GM12878 (cell line): ENCODE data around the gene PLEKHG1. TPM values are rescaled to one million over a fixed set of nuclear protein-coding genes. Genes with fewer than 3 reads are reported as not detected.

ENCODE experiments used
- ATAC-seq: fragments of 200-7000 bp; cut with Tn5 transposase; 3 replicates; pipeline ENCODE4 v1.9.1; 2020; ENCODE audit warnings: mild to moderate bottlenecking, moderate library complexity
- BruUV-seq: library from RNA; stranded (reverse); fragments of 400-500 nt; replicated peaks from 2 replicates; lab custom pipeline; 2021; lab: Mats Ljungman, UMichigan
- CTCF ChIA-PET: fragments of 300-600 bp; sonication (Branson Sonifier 250); formaldehyde crosslinking; extraction: SDS; loops from one replicate; lab custom pipeline; 2021; ENCODE audit warnings: inconsistent platforms; lab: Yijun Ruan, JAX
- POLR2A ChIA-PET: fragments of 350-600 bp; formaldehyde crosslinking; extraction: SDS; loops from one replicate; lab custom pipeline; 2021; ENCODE audit warnings: inconsistent platforms; lab: Charles Lee
- RAD21 ChIA-PET: fragments of 300-600 bp; sonication (Branson Sonifier 250); formaldehyde crosslinking; loops from one replicate; lab custom pipeline; 2023; ENCODE audit warnings: antibody characterized with exemption; ENCODE audit not compliant: unreplicated experiment; lab: Charles Lee
- SMC1A ChIA-PET: fragments of 300-600 bp; sonication (Branson Sonifier 250); formaldehyde crosslinking; loops from one replicate; lab custom pipeline; 2023; ENCODE audit not compliant: unreplicated experiment, uncharacterized antibody; lab: Charles Lee
- DNase-seq: peaks from one replicate; pipeline ENCODE4 v3.0.0-alpha.2; 2011; ENCODE audit warnings: low read depth, low spot score
- FAIRE-seq: peaks from 3 replicates; lab custom pipeline; 2011; peaks lifted over from hg19 to GRCh38; lab: Jason Lieb, UNC
- H2AFZ ChIP-seq: 2 replicates; pipeline ENCODE4 v1.6.0; 2011; ENCODE audit warnings: low read depth, low read length, control low read depth; ENCODE audit not compliant: control insufficient read depth
- H3K27ac ChIP-seq: 2 replicates; pipeline ENCODE4 v1.5.1; 2011; ENCODE audit warnings: control low read depth; ENCODE audit not compliant: control insufficient read depth, insufficient read depth
- H3K27me3 ChIP-seq, 2 experiments: replicated peaks in 1 of 2; 2 replicates each; pipeline versions ENCODE4 v1.6.0 to v1.6.1; 2011; ENCODE audit warnings: low read length in 1 of 2; ENCODE audit not compliant: control insufficient read depth in 2 of 2, insufficient read depth in 2 of 2
- H3K36me3 ChIP-seq, 2 experiments: 2 replicates each; pipeline ENCODE4 v1.5.1; 2011; ENCODE audit warnings: low read length in 1 of 2; ENCODE audit not compliant: control insufficient read depth in 2 of 2, insufficient read depth in 2 of 2
- H3K4me1 ChIP-seq: 2 replicates; pipeline ENCODE4 v1.6.1; 2011; ENCODE audit warnings: mild to moderate bottlenecking, low read length, moderate library complexity, mixed read lengths; ENCODE audit not compliant: control insufficient read depth, insufficient read depth
- H3K4me2 ChIP-seq: 2 replicates; pipeline ENCODE4 v1.6.0; 2011; ENCODE audit warnings: control low read depth; ENCODE audit not compliant: control insufficient read depth, insufficient read depth
- H3K4me3 ChIP-seq: fragments of 200-600 bp; sonication (generic); 2 replicates; pipeline ENCODE4 v1.5.1; 2016
- H3K79me2 ChIP-seq: 2 replicates; pipeline ENCODE4 v1.6.0; 2011; ENCODE audit warnings: low read length; ENCODE audit not compliant: control insufficient read depth, insufficient read depth
- H3K9ac ChIP-seq: 2 replicates; pipeline ENCODE4 v1.8.0; 2011; ENCODE audit warnings: low read length, control low read depth, mixed read lengths; ENCODE audit not compliant: control insufficient read depth, insufficient read depth
- H3K9me3 ChIP-seq: replicated peaks from 3 replicates; pipeline ENCODE4 v1.5.1; 2011; ENCODE audit warnings: mild to moderate bottlenecking, low read length; ENCODE audit not compliant: control insufficient read depth, insufficient read depth
- H4K20me1 ChIP-seq: 2 replicates; pipeline ENCODE4 v1.6.0; 2011; ENCODE audit not compliant: control insufficient read depth, insufficient read depth
- BMI1 ChIP-seq: fragments of 450-650 bp; IDR thresholded peaks from 2 replicates; pipeline ENCODE4 v1.6.1; 2016; ENCODE audit warnings: mild to moderate bottlenecking, moderate library complexity, borderline replicate concordance
- CBFB ChIP-seq: IDR thresholded peaks from 2 replicates; pipeline ENCODE4 v1.6.1; 2016; ENCODE audit warnings: antibody characterized with exemption, low read depth
- CBX5 ChIP-seq: sonication (generic); IDR thresholded peaks from 2 replicates; pipeline ENCODE4 v1.6.1; 2016; ENCODE audit warnings: low read depth, moderate library complexity, mild to moderate bottlenecking, inconsistent platforms
- CEBPB ChIP-seq, 2 experiments: fragments of 150-350 bp in 1 of 2; IDR thresholded peaks; 2 replicates each; pipeline ENCODE4 v1.6.1; 2012 to 2014; ENCODE audit warnings: low read depth in 2 of 2, low read length in 2 of 2, borderline replicate concordance in 1 of 2, inconsistent platforms in 1 of 2
- DPF2 ChIP-seq: fragments of 450-650 bp; IDR thresholded peaks from 2 replicates; pipeline ENCODE4 v1.6.1; 2017; ENCODE audit warnings: mild to moderate bottlenecking
- ESRRA ChIP-seq: IDR thresholded peaks from 2 replicates; pipeline ENCODE4 v1.6.1; 2012; ENCODE audit warnings: mild to moderate bottlenecking, low read length, improper control_type of control experiment
- EZH2 ChIP-seq: IDR thresholded peaks from 2 replicates; pipeline ENCODE4 v1.6.1; 2012; ENCODE audit warnings: low read depth, mild to moderate bottlenecking, control low read depth, inconsistent platforms, low read length, borderline replicate concordance; ENCODE audit not compliant: control insufficient read depth
- FOS ChIP-seq: IDR thresholded peaks from 3 replicates; pipeline ENCODE4 v1.6.1; 2011; ENCODE audit warnings: borderline replicate concordance; ENCODE audit not compliant: insufficient read length; ENCODE audit errors: extremely low read depth
- IKZF1 ChIP-seq: fragments of 450-650 bp; conservative IDR thresholded peaks from 2 replicates; pipeline ENCODE4 v1.6.1; 2017; ENCODE audit warnings: antibody characterized with exemption, mild to moderate bottlenecking
- PAX8 ChIP-seq: fragments of 450-650 bp; IDR thresholded peaks from 2 replicates; pipeline ENCODE4 v1.6.1; 2017; ENCODE audit warnings: mild to moderate bottlenecking, moderate library complexity
- PML ChIP-seq: IDR thresholded peaks from 2 replicates; pipeline ENCODE4 v1.6.1; 2012; ENCODE audit warnings: low read length, inconsistent platforms
- ZNF217 ChIP-seq: fragments of 450-650 bp; IDR thresholded peaks from 2 replicates; pipeline ENCODE4 v1.6.1; 2017; ENCODE audit warnings: antibody characterized with exemption, mild to moderate bottlenecking
- WGBS: methylation state at CpG from one replicate; pipeline ENCODE4 v1.1.6; 2016; ENCODE audit warnings: low lambda C conversion rate; ENCODE audit not compliant: insufficient replicate concordance, insufficient coverage; ENCODE audit errors: missing lambda C conversion rate; 5-methylcytosine and 5-hydroxymethylcytosine counted together
- in situ Hi-C: fragments of 300-500 bp; cut with MboI; formaldehyde crosslinking; loops from 9 replicates; pipeline ENCODE4 v1.14.3; 2018; ENCODE audit warnings: mixed read lengths
- intact Hi-C: fragments of 100-400 bp; cut with micrococcal nuclease; formaldehyde crosslinking; loops from one replicate; pipeline ENCODE4 v1.14.2; 2022; ENCODE audit not compliant: unreplicated experiment
- polyA plus RNA-seq, 11 experiments: library from polyadenylated mRNA; depleted of rRNA in 4 of 11; unstranded in 6 of 11; stranded (reverse) in 5 of 11; fragments of >200 nt; fragmentation: Nextera tagmentation in 4 of 11; fragmentation: Illumina TruSeq in 1 of 11; extraction: Ambion mirVana in 4 of 11; extraction: Trizol in 1 of 11; gene quantifications; 1 replicate in 1 of 11; 2 replicates in 10 of 11; pipeline versions ENCODE4 v1.2.1 to v1.2.3, GENCODE V29; 2011 to 2016; ENCODE audit warnings: inconsistent platforms in 2 of 11, missing spikeins in 2 of 11, low read depth in 1 of 11
- total RNA-seq, 4 experiments: library from RNA; depleted of rRNA in 3 of 4; stranded (reverse); fragments of >200 nt in 3 of 4; fragmentation: Illumina TruSeq in 1 of 4; extraction: Trizol in 1 of 4; gene quantifications; 2 replicates each; pipeline versions ENCODE4 v1.2.1 to v1.2.3, GENCODE V29; 2013 to 2021
- TF ChIP-seq, protein P1 (sequence below): fragments of 150-350 bp; IDR thresholded peaks from 2 replicates; pipeline ENCODE4 v1.6.1; 2016; ENCODE audit warnings: low read depth, low read length
- TF ChIP-seq, protein P2 (sequence below): fragments of 450-650 bp; IDR thresholded peaks from 2 replicates; pipeline ENCODE4 v1.6.1; 2017; ENCODE audit warnings: antibody characterized with exemption, mild to moderate bottlenecking, moderate library complexity

PLEKHG1 gene
- total and polyA plus RNA-seq, 10 of the 15 experiments (the other 5 are each of a cell fraction or from before 2014, with no cell fraction given), result 0.77 to 17.2 (median 4.9) TPM

DNA sequence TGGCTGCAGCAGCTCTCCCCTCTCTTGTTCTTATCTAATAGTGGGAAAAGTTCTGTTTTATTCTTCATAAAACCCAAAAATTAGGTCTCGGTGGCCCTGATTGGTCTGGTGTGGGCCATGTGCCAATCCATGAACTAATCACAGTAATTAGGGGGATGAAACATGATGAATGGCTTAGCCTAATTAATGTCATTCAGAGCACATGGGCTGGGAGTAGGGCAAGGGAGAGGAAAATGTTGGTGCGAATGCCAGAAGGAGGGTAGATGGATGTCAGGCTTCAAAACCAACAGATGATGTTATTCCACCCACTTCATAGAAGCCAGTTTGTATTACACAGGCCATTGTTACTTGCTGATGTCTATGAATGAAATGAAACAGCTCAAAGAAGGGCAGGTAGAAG lies 46.5 kb downstream of the PLEKHG1 start (continued):
- no peak for TF ChIP-seq ZNF217
- TF ChIP-seq, protein P1, sequence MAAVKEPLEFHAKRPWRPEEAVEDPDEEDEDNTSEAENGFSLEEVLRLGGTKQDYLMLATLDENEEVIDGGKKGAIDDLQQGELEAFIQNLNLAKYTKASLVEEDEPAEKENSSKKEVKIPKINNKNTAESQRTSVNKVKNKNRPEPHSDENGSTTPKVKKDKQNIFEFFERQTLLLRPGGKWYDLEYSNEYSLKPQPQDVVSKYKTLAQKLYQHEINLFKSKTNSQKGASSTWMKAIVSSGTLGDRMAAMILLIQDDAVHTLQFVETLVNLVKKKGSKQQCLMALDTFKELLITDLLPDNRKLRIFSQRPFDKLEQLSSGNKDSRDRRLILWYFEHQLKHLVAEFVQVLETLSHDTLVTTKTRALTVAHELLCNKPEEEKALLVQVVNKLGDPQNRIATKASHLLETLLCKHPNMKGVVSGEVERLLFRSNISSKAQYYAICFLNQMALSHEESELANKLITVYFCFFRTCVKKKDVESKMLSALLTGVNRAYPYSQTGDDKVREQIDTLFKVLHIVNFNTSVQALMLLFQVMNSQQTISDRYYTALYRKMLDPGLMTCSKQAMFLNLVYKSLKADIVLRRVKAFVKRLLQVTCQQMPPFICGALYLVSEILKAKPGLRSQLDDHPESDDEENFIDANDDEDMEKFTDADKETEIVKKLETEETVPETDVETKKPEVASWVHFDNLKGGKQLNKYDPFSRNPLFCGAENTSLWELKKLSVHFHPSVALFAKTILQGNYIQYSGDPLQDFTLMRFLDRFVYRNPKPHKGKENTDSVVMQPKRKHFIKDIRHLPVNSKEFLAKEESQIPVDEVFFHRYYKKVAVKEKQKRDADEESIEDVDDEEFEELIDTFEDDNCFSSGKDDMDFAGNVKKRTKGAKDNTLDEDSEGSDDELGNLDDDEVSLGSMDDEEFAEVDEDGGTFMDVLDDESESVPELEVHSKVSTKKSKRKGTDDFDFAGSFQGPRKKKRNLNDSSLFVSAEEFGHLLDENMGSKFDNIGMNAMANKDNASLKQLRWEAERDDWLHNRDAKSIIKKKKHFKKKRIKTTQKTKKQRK, result no peak
- no peak for TF ChIP-seq CBX5

DNA sequence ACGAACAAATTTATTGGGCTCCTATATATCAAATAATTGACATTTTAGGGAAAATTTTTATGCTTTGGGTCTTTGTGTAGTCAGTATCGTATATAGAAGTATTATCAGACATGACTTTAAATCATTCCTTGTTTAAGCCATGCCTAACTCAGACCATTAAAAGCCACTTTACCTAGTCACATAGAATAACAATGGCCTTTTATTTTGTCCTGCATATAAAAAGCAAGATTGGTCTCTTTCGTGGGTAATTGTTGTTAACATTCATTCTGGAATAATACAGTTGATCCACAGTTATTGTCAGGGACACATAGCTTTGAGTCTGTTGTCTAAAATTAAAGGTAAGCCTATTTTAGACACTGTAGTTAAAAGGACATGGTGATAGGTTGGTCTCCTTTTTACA lies 47.4 kb downstream of the PLEKHG1 start:
- DNase-seq (no peak), ATAC-seq (no peak), FAIRE-seq (no peak)
- Histone ChIP-seq H4K20me1 (no peaks in the 10 kb centered on the region), H3K4me3 (no peak overlapping the region), H3K36me3 (no peaks in the 10 kb centered on the region), H3K4me1 (peaks cover 6% of the 10 kb centered on the region), H3K27me3 (no peaks in the 10 kb centered on the region), H2AFZ (no peak overlapping the region), H3K9me3 (no peaks in the 10 kb centered on the region), H3K27ac (no peak overlapping the region), H3K79me2 (peaks cover 2% of the 10 kb centered on the region), H3K4me2 (no peak overlapping the region), H3K9ac (no peak overlapping the region)
- ChIA-PET POLR2A (no interaction called here), CTCF (no interaction called here), RAD21 (no interaction called here), SMC1A (interaction anchor here (1.0 kb wide), 1 partner anchor 14 kb away, joined by 3 read pairs; no protein-coding TSS in a partner anchor)
- in situ Hi-C loops, result no loop called here
- no TSS peak for BruUV-seq
- 81% methylated on average over 3 of the region's 3 CpGs for WGBS
- intact Hi-C loops, result no loop called here
- TF ChIP-seq FOS (no peak), PML (no peak), CEBPB (IDR thresholded peaks at IDR 0.05; ENCODE audit: borderline replicate concordance in 1 of 2, low read depth in 2 of 2, low read length in 2 of 2) (no peak), BMI1 (no peak), ESRRA (no peak), EZH2 (no peak), DPF2 (no peak), IKZF1 (no peak), PAX8 (no peak), CBFB (no peak)
- TF ChIP-seq, protein P1, result no peak
- TF ChIP-seq, protein P2, sequence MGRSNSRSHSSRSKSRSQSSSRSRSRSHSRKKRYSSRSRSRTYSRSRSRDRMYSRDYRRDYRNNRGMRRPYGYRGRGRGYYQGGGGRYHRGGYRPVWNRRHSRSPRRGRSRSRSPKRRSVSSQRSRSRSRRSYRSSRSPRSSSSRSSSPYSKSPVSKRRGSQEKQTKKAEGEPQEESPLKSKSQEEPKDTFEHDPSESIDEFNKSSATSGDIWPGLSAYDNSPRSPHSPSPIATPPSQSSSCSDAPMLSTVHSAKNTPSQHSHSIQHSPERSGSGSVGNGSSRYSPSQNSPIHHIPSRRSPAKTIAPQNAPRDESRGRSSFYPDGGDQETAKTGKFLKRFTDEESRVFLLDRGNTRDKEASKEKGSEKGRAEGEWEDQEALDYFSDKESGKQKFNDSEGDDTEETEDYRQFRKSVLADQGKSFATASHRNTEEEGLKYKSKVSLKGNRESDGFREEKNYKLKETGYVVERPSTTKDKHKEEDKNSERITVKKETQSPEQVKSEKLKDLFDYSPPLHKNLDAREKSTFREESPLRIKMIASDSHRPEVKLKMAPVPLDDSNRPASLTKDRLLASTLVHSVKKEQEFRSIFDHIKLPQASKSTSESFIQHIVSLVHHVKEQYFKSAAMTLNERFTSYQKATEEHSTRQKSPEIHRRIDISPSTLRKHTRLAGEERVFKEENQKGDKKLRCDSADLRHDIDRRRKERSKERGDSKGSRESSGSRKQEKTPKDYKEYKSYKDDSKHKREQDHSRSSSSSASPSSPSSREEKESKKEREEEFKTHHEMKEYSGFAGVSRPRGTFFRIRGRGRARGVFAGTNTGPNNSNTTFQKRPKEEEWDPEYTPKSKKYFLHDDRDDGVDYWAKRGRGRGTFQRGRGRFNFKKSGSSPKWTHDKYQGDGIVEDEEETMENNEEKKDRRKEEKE, result no peak
